Measurements from ENCODE around the gene TEK.

The TEK gene

GRCh38 chr9:27090711-27091110 is 18.3 kb upstream of the TEK start:
- TF ChIP-seq TAF1 (IDR thresholded peaks at IDR 0.05; ENCODE audit: borderline replicate concordance, insufficient read depth, low read length) = no peak
- TF ChIP-seq SIN3A (IDR thresholded peaks at IDR 0.05; ENCODE audit: borderline replicate concordance, insufficient read depth, low read length) = no peak
- TF ChIP-seq, protein P1, sequence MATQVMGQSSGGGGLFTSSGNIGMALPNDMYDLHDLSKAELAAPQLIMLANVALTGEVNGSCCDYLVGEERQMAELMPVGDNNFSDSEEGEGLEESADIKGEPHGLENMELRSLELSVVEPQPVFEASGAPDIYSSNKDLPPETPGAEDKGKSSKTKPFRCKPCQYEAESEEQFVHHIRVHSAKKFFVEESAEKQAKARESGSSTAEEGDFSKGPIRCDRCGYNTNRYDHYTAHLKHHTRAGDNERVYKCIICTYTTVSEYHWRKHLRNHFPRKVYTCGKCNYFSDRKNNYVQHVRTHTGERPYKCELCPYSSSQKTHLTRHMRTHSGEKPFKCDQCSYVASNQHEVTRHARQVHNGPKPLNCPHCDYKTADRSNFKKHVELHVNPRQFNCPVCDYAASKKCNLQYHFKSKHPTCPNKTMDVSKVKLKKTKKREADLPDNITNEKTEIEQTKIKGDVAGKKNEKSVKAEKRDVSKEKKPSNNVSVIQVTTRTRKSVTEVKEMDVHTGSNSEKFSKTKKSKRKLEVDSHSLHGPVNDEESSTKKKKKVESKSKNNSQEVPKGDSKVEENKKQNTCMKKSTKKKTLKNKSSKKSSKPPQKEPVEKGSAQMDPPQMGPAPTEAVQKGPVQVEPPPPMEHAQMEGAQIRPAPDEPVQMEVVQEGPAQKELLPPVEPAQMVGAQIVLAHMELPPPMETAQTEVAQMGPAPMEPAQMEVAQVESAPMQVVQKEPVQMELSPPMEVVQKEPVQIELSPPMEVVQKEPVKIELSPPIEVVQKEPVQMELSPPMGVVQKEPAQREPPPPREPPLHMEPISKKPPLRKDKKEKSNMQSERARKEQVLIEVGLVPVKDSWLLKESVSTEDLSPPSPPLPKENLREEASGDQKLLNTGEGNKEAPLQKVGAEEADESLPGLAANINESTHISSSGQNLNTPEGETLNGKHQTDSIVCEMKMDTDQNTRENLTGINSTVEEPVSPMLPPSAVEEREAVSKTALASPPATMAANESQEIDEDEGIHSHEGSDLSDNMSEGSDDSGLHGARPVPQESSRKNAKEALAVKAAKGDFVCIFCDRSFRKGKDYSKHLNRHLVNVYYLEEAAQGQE (IDR thresholded peaks at IDR 0.05; ENCODE audit: insufficient read depth in 1 of 2, low read depth in 2 of 2, low read length in 2 of 2) = no peak
- TF ChIP-seq POLR2AphosphoS5 (IDR thresholded peaks at IDR 0.05; ENCODE audit: low read depth, low read length) = no peak
- TF ChIP-seq FOXP2 (optimal IDR thresholded peaks at IDR 0.05; ENCODE audit: borderline replicate concordance, extremely low read depth, extremely low read length, insufficient read depth) = no peak

DNA sequence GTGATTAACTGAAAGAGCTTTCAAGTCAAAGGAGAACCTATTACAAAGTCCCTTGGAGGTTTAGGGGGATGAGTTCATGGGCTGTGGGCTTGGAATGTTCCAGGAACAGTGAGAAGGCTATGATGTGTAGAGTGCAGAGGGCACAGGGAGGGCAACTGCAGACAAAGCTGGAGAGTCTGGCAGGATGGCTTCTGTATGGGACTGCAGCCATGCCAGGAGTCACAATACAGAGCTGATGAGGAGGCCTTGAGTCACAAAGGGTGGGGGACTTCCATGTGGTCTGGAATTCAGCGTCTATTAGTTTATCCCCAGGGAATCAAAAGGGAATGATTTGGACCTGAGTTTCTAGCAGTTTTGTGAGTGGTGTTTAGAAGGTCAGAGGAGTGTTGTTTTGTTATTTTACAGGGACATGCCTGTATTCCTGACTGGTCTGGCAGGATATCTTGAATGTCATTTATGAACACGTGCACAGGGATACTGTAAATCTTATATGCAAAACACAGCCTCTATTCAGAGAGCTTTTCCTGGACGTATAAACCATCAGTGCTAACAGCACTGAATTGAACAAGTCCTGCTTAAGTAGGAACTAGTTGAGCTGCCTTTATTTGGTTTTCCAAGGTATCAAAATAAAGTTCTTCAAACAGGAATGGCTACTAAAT is 14.3 kb upstream of the TEK start:
- TF ChIP-seq, protein P1 (IDR thresholded peaks at IDR 0.05; ENCODE audit: insufficient read depth in 1 of 2, low read depth in 2 of 2, low read length in 2 of 2) = no peak
- TF ChIP-seq POLR2AphosphoS5 (IDR thresholded peaks at IDR 0.05; ENCODE audit: low read depth, low read length) (no peak), FOXP2 (optimal IDR thresholded peaks at IDR 0.05; ENCODE audit: borderline replicate concordance, extremely low read depth, extremely low read length, insufficient read depth) (no peak), TAF1 (IDR thresholded peaks at IDR 0.05; ENCODE audit: borderline replicate concordance, insufficient read depth, low read length) (no peak), SIN3A (IDR thresholded peaks at IDR 0.05; ENCODE audit: borderline replicate concordance, insufficient read depth, low read length) (no peak)

DNA sequence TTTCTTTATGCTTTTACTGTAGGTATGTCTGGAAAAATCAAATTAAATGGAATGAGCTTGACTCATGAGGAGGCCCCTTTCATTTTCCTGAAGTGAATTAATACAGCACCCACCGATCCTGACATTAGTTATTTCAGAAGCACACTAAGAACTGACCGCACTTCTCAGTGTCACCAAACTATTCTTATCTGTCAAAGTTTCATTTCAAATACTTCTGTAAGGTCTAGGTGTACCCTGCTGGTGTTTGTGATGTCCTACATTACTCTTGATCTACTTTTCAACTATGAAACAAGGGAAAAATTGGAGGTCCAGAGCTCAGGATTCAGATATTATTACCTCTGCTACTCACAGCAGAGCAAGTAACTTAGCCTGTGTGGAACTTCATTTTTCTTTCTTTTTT is 1.8 kb upstream of the TEK start:
- TF ChIP-seq TAF1 (IDR thresholded peaks at IDR 0.05; ENCODE audit: borderline replicate concordance, insufficient read depth, low read length) (no peak), POLR2AphosphoS5 (IDR thresholded peaks at IDR 0.05; ENCODE audit: low read depth, low read length) (no peak), FOXP2 (optimal IDR thresholded peaks at IDR 0.05; ENCODE audit: borderline replicate concordance, extremely low read depth, extremely low read length, insufficient read depth) (no peak), SIN3A (IDR thresholded peaks at IDR 0.05; ENCODE audit: borderline replicate concordance, insufficient read depth, low read length) (no peak)
- TF ChIP-seq, protein P1 (IDR thresholded peaks at IDR 0.05; ENCODE audit: insufficient read depth in 1 of 2, low read depth in 2 of 2, low read length in 2 of 2) = no peak

- TF ChIP-seq, protein P1 (IDR thresholded peaks at IDR 0.05; ENCODE audit: insufficient read depth in 1 of 2, low read depth in 2 of 2, low read length in 2 of 2) = no peak
- TF ChIP-seq TAF1 (IDR thresholded peaks at IDR 0.05; ENCODE audit: borderline replicate concordance, insufficient read depth, low read length) (no peak), POLR2AphosphoS5 (IDR thresholded peaks at IDR 0.05; ENCODE audit: low read depth, low read length) (no peak), SIN3A (IDR thresholded peaks at IDR 0.05; ENCODE audit: borderline replicate concordance, insufficient read depth, low read length) (no peak), FOXP2 (optimal IDR thresholded peaks at IDR 0.05; ENCODE audit: borderline replicate concordance, extremely low read depth, extremely low read length, insufficient read depth) (no peak)
Measured at GRCh38 chr9:27109621-27110020, 596 bp downstream of the TEK start.
